Activated T-helper 1 cell treated with anti-CD3 and anti-CD28 coated beads, Interleukin-12 subunit alpha, Interleukin-12 subunit beta, Interleukin-2, Interleukin-4 antibody, amounts not matched to agents 30 ng/mL and 10 ng/mL and 1 ng/mL, durations not matched to agents 14 hours and 24 hours and 36 hours (primary cell): Measurements from ENCODE around the gene CLDN22. TPM values are rescaled to one million over a fixed set of nuclear protein-coding genes. Genes with fewer than 3 reads are reported as not detected.

Source experiments
- DNase-seq: peaks from one replicate; pipeline ENCODE4 v3.0.0; 2021; ENCODE audit warnings: low spot score
- H3K27ac Mint-ChIP-seq: one replicate; pipeline ENCODE4 v1.8.0; 2021; ENCODE audit warnings: mild to moderate bottlenecking, mixed read lengths
- H3K27me3 Mint-ChIP-seq: one replicate; pipeline ENCODE4 v1.8.0; 2022; ENCODE audit warnings: mild to moderate bottlenecking, moderate library complexity, mixed read lengths; ENCODE audit not compliant: insufficient read depth
- H3K36me3 Mint-ChIP-seq: one replicate; pipeline ENCODE4 v1.8.0; 2021; ENCODE audit warnings: low read depth, mixed read lengths
- H3K4me1 Mint-ChIP-seq: one replicate; pipeline ENCODE4 v1.8.0; 2021; ENCODE audit warnings: low read depth, mixed read lengths
- H3K4me3 Mint-ChIP-seq: one replicate; pipeline ENCODE4 v1.8.0; 2021; ENCODE audit warnings: mild to moderate bottlenecking, moderate library complexity, mixed read lengths
- H3K9me3 Mint-ChIP-seq: one replicate; pipeline ENCODE4 v1.8.0; 2021; ENCODE audit warnings: mixed read lengths
- intact Hi-C: fragments of 100-400 bp; cut with micrococcal nuclease; formaldehyde crosslinking; loops from one replicate; pipeline ENCODE4 v1.15.1; 2024
- total RNA-seq: library from RNA; stranded (reverse); gene quantifications from 2 replicates; pipeline ENCODE4 v1.2.3, GENCODE V29; 2022

The CLDN22 gene
- total RNA-seq, 1 donor from 2014 or later, result not detected

GRCh38 chr4:183276106-183276505 lies 44.0 kb downstream of the CLDN22 start:
- Mint-ChIP-seq H3K27ac (no peak overlapping the region), H3K9me3 (peaks cover 13% of the 10 kb centered on the region)

GRCh38 chr4:183272384-183272783 lies 47.7 kb downstream of the CLDN22 start:
- no peaks in the 10 kb centered on the region for H3K36me3 Mint-ChIP-seq
- DNase-seq, result no peak
- peaks cover 5% of the 10 kb centered on the region for H3K27me3 Mint-ChIP-seq
- H3K9me3 Mint-ChIP-seq, result peaks cover 13% of the 10 kb centered on the region
- H3K4me1 Mint-ChIP-seq, result no peaks in the 10 kb centered on the region
- intact Hi-C loops, result no loop called here
- no peak overlapping the region for H3K4me3 Mint-ChIP-seq
- H3K27ac Mint-ChIP-seq, result no peak overlapping the region

More at GRCh38 chr4:183276106-183276505, 44.0 kb downstream of the CLDN22 start:
- Mint-ChIP-seq H3K4me3 (no peak overlapping the region), H3K4me1 (no peaks in the 10 kb centered on the region), H3K36me3 (no peaks in the 10 kb centered on the region), H3K27me3 (peaks cover 3% of the 10 kb centered on the region)
- no peak for DNase-seq
- intact Hi-C loops, result no loop called here

GRCh38 chr4:183268556-183268955 lies 51.5 kb downstream of the CLDN22 start:
- DNase-seq, result no peak
- intact Hi-C loops, result no loop called here
- Mint-ChIP-seq H3K36me3 (no peaks in the 10 kb centered on the region), H3K27ac (no peak overlapping the region), H3K9me3 (no peaks in the 10 kb centered on the region), H3K4me3 (no peak overlapping the region), H3K27me3 (peaks cover 2% of the 10 kb centered on the region), H3K4me1 (no peaks in the 10 kb centered on the region)

Other genes starting within 250 kb of the CLDN22 start
- gene WWC2, start 221.0 kb downstream of the CLDN22 start, total RNA-seq, result 0.39 and 0.75 TPM in 2 replicates
- not detected in 2 replicates for gene CLDN24, start 2.1 kb upstream of the CLDN22 start, total RNA-seq
- 23.9 and 24.1 TPM in 2 replicates for gene CDKN2AIP, start 124.4 kb upstream of the CLDN22 start, total RNA-seq
- gene ING2, start 184.8 kb upstream of the CLDN22 start, total RNA-seq, result 11.6 and 12.2 TPM in 2 replicates